Gastroesophageal sphincter (tissue), 3 donors: ENCODE data around the gene TMEM139.

ENCODE experiments used
- POLR2A ChIP-seq, 2 donors: fragments of 450-650 bp; IDR thresholded peaks; one replicate each; pipeline ENCODE4 v1.6.1; 2017; ENCODE audit warnings: antibody characterized with exemption in 2 of 2, mild to moderate bottlenecking in 2 of 2, moderate library complexity in 1 of 2
- POLR2AphosphoS5 ChIP-seq: sonication (generic); formaldehyde crosslinking; IDR thresholded peaks from one replicate; pipeline ENCODE4 v1.6.1; 2017; ENCODE audit warnings: antibody characterized with exemption
- TF ChIP-seq, protein P1 (sequence below), 4 experiments: fragments of 200-600 bp in 2 of 4; fragments of 450-650 bp in 2 of 4; sonication (generic) in 1 of 4; IDR thresholded peaks; one replicate each; pipeline ENCODE4 v1.5.1; 2017 to 2019; ENCODE audit warnings: antibody characterized with exemption in 4 of 4, mild to moderate bottlenecking in 2 of 4, moderate library complexity in 2 of 4

- TF ChIP-seq, protein P1, sequence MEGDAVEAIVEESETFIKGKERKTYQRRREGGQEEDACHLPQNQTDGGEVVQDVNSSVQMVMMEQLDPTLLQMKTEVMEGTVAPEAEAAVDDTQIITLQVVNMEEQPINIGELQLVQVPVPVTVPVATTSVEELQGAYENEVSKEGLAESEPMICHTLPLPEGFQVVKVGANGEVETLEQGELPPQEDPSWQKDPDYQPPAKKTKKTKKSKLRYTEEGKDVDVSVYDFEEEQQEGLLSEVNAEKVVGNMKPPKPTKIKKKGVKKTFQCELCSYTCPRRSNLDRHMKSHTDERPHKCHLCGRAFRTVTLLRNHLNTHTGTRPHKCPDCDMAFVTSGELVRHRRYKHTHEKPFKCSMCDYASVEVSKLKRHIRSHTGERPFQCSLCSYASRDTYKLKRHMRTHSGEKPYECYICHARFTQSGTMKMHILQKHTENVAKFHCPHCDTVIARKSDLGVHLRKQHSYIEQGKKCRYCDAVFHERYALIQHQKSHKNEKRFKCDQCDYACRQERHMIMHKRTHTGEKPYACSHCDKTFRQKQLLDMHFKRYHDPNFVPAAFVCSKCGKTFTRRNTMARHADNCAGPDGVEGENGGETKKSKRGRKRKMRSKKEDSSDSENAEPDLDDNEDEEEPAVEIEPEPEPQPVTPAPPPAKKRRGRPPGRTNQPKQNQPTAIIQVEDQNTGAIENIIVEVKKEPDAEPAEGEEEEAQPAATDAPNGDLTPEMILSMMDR (IDR thresholded peaks at IDR 0.05): no peak
- TF ChIP-seq POLR2A (IDR thresholded peaks at IDR 0.05) (no peak), POLR2AphosphoS5 (no peak)
Measured at GRCh38 chr7:143286522-143286890, 1.7 kb downstream of the TMEM139 start.
